ENCODE measurements around the gene GLDC. TPM values are rescaled to one million over a fixed set of nuclear protein-coding genes. Genes with fewer than 3 reads are reported as not detected.

The GLDC gene
- total RNA-seq, 1 donor from 2014 or later = 1.0 TPM

DNA sequence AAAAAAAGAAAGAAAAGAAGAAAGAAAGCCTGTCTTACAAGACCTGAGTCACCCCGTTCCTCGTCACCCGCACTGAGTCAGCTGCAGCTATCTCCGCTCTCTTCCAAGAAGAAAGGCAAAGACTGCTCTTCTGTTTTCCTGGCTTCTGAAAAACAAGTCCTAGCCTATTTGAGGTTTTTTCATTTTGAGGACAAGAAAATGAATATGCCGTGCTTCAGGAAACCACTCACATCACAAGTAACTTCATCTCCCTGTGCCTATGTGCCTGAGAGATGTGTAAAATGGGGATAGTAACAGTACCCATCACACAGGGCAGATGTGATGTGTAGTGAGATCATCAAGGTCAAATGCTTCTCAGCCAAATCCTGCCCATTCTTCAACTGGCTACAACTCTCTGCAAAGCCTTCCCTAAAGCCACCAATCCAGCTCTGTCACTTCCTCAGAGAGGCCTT lies 78.4 kb downstream of the GLDC start:
- H3K27me3 Mint-ChIP-seq (ENCODE audit: low read depth) = peaks cover 9% of the 10 kb centered on the region
- no peaks in the 10 kb centered on the region for H3K9me3 Mint-ChIP-seq
- no peaks in the 10 kb centered on the region for H3K36me3 Mint-ChIP-seq (ENCODE audit: low read depth)
- no peak for DNase-seq (ENCODE audit: low spot score)
- peak overlapping the region; percentile 37 for H3K4me3 Mint-ChIP-seq (ENCODE audit: low read depth)
- intact Hi-C loops (cut with micrococcal nuclease) = no loop called here
- peaks cover 19% of the 10 kb centered on the region for H3K4me1 Mint-ChIP-seq (ENCODE audit: low read depth)
- H3K27ac Mint-ChIP-seq = peak overlapping the region; percentile 82

DNA sequence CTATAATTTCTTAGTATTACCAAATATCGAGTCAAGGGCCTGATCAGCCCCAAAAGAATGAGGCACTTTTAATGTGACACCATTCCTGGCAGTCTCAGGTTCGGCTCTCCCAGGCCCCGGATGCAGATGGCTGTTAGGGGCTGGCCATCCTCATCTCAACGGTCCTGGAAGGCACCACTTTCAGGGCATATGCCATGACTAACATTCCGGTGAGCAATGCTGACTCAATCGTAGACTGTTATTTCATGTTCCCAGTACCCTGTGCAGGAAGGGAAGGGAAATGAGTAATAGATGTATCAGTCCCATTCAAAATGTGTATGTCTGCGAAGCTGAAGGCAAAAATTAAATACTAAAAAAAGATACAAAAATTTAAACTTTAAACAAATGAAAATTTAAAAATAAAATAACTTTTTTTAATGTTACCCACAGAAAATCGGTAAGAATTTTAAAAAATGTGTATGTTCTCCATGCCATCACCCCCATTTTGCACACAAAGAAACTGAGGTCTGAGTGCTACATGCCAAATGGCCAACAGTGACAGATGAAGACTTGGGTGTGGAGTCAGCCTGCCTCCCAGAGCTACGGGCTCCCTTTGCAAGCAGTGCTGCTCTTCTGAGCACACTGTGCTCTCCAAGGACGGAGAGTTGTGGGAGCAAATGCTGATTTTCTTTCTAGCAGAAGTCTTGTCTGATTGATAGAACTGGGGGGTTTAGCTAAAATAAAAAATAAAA lies 79.0 kb downstream of the GLDC start:
- intact Hi-C loops (cut with micrococcal nuclease) = loop anchor here (1.0 kb wide), 1 partner anchor 154 kb away; no protein-coding TSS in a partner anchor
- H3K4me3 Mint-ChIP-seq (ENCODE audit: low read depth) = peak overlapping the region; percentile 33
- no peaks in the 10 kb centered on the region for H3K9me3 Mint-ChIP-seq
- H3K27me3 Mint-ChIP-seq (ENCODE audit: low read depth) = peaks cover 5% of the 10 kb centered on the region
- peaks cover 19% of the 10 kb centered on the region for H3K4me1 Mint-ChIP-seq (ENCODE audit: low read depth)
- no peaks in the 10 kb centered on the region for H3K36me3 Mint-ChIP-seq (ENCODE audit: low read depth)
- H3K27ac Mint-ChIP-seq = peak overlapping the region; percentile 82
- peak; percentile 19 for DNase-seq (ENCODE audit: low spot score)

DNA sequence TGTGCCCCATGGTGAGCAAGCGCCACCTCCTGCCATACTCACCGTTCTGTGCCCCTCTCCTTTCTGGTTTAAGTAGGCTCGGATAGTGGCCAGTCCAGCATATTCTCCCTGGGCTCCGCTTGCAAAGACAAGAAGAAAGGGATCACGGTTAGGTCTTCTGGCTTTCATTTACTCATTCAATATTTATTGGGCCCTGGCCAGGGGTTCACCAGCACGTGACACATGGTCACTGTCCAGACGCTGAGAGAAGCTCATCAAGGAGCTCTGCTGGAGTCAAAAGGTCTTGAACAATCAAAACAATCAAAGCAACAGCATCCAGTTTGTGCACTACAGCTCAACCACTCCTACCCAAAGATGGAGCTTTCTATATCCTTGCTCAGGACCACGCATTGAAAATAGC lies 80.2 kb downstream of the GLDC start:
- DNase-seq (ENCODE audit: low spot score) = no peak
- Mint-ChIP-seq H3K36me3 (ENCODE audit: low read depth) (no peaks in the 10 kb centered on the region), H3K4me3 (ENCODE audit: low read depth) (no peak overlapping the region), H3K9me3 (no peaks in the 10 kb centered on the region), H3K27me3 (ENCODE audit: low read depth) (peaks cover 1% of the 10 kb centered on the region), H3K27ac (no peak overlapping the region), H3K4me1 (ENCODE audit: low read depth) (peaks cover 19% of the 10 kb centered on the region)
- intact Hi-C loops (cut with micrococcal nuclease) = no loop called here

DNA sequence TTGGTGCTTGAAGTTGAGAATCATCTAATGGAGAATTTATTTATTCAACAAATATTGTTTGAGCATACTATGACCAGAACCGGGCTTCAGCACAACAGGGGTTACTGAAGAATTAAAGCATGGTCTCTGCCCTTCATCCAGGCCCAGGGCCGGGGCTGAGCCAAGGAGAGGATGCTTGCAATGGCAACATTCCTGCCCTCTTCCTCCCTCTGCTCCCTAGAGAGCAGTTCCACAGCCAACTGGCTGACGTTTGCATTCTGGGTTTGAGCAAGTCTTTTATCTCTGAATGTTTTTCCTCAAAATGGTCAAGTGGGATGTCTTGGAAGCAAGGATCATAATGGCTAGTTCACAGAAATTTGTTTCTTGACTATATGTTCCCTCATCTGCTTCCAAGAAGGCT lies 80.7 kb downstream of the GLDC start:
- Mint-ChIP-seq H3K4me1 (ENCODE audit: low read depth) (peaks cover 19% of the 10 kb centered on the region), H3K9me3 (no peaks in the 10 kb centered on the region), H3K27me3 (ENCODE audit: low read depth) (peaks cover 2% of the 10 kb centered on the region), H3K27ac (no peak overlapping the region), H3K36me3 (ENCODE audit: low read depth) (no peaks in the 10 kb centered on the region), H3K4me3 (ENCODE audit: low read depth) (no peak overlapping the region)
- DNase-seq (ENCODE audit: low spot score) = no peak
- intact Hi-C loops (cut with micrococcal nuclease) = no loop called here

DNA sequence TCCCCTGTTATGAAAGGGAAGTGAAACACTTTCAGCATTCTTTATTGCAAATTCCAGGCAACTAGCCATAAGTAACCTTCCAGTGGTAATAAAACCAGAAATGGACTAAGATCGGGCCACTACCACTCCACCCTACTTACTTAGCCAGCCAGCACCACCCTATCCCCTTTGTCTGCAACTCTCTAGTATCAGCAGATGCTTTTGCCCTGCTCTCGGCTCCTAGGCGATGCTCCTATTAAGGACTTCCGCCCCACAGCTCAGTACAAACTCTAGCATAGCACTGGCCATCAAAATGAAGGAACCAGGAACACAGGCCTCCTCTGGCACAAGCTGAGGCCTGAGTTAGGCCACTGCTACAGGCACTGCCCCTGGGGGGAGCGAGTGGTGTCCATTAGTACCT lies 81.2 kb downstream of the GLDC start:
- Mint-ChIP-seq H3K27ac (no peak overlapping the region), H3K36me3 (ENCODE audit: low read depth) (no peaks in the 10 kb centered on the region), H3K4me1 (ENCODE audit: low read depth) (peaks cover 19% of the 10 kb centered on the region), H3K9me3 (no peaks in the 10 kb centered on the region), H3K27me3 (ENCODE audit: low read depth) (peaks cover 2% of the 10 kb centered on the region), H3K4me3 (ENCODE audit: low read depth) (no peak overlapping the region)
- DNase-seq (ENCODE audit: low spot score) = no peak
- intact Hi-C loops (cut with micrococcal nuclease) = no loop called here

DNA sequence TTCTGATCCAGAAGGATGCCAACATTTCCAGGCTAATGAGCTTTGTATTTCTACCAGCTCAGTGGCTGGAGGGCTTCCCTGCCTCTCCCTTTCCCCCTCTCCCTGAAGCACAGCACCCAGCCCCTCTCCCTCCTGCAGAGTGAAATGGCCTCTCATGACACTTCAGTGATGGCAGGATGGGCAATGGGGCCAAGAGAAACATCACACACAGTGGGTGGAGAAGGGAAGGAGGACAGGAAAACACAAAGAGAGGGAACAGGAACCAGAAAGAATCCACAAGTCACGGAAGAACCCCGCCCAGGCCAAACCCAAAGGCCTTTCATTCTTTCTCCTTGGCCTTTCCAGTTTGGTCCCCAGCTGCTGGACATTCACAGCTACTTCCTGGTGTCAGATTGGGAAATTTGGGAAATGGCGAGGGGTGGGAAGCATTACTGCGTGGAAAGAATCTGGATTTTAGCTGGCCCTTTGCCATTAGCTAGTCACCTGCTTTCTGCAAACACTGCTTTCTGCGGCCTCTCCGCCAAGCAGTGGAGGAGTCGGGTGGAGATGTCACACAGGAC lies 82.6 kb downstream of the GLDC start:
- H3K27me3 Mint-ChIP-seq (ENCODE audit: low read depth) = peaks cover 2% of the 10 kb centered on the region
- no peak overlapping the region for H3K4me3 Mint-ChIP-seq (ENCODE audit: low read depth)
- intact Hi-C loops (cut with micrococcal nuclease) = no loop called here
- peaks cover 17% of the 10 kb centered on the region for H3K4me1 Mint-ChIP-seq (ENCODE audit: low read depth)
- DNase-seq (ENCODE audit: low spot score) = no peak
- no peak overlapping the region for H3K27ac Mint-ChIP-seq
- no peaks in the 10 kb centered on the region for H3K36me3 Mint-ChIP-seq (ENCODE audit: low read depth)
- H3K9me3 Mint-ChIP-seq = no peaks in the 10 kb centered on the region

DNA sequence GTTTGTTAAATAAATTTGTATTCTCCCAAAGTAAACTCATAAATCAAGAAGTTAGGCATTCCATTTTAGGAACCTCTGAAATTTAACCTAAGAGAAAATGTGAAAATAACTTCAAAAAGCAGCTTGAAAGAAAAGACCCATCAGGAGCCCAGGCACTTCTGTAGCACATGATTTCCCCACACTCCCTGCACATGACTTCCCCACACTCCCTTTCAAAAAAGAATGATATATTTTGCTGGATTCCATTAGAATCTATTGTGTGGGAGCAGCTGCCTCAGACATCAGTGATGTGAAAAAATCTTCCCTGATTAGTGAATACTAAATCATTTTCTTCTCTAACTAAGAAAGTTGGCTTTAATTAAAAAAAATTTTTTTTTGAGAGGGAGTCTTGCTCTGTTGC lies 83.3 kb downstream of the GLDC start:
- Mint-ChIP-seq H3K4me3 (ENCODE audit: low read depth) (no peak overlapping the region), H3K27ac (no peak overlapping the region), H3K36me3 (ENCODE audit: low read depth) (no peaks in the 10 kb centered on the region), H3K4me1 (ENCODE audit: low read depth) (peaks cover 12% of the 10 kb centered on the region), H3K9me3 (no peaks in the 10 kb centered on the region), H3K27me3 (ENCODE audit: low read depth) (peaks cover 2% of the 10 kb centered on the region)
- intact Hi-C loops (cut with micrococcal nuclease) = no loop called here
- no peak for DNase-seq (ENCODE audit: low spot score)

DNA sequence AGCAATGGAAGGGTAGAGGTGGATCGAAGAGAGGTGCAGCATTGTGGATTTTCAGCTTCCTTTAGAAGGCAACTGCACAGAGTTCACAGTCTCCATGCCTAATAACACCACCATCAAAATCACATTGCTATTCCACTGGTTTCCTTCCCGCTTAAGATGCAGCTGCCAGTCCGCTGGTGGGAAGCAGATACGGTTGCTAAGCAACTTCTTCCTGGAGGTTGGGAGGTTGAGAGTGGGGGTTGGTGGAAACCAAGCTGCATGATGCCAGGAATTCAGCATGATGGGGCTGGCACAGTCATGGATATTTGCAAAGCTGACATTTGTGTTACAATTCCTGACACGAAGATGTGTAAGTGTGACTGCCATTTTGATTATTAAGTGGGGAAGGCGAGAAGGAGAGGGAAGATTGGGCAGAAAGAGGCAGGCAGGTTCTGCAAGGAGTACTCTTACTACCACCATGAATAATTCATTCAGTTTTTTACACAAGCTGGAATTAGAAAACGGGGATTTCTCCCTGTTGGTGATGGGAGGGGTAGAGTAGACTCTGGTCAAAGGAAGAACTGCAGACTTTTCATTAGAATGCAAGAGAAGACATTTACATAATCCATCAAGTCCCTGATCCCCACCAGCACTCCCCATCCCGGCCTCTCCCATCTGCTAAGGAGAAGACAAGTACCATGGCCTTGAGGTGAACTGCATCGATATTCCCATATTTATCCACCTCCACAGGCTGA lies 87.5 kb downstream of the GLDC start:
- Mint-ChIP-seq H3K36me3 (ENCODE audit: low read depth) (no peaks in the 10 kb centered on the region), H3K4me1 (ENCODE audit: low read depth) (peaks cover 2% of the 10 kb centered on the region), H3K27me3 (ENCODE audit: low read depth) (peaks cover 4% of the 10 kb centered on the region), H3K9me3 (no peaks in the 10 kb centered on the region), H3K4me3 (ENCODE audit: low read depth) (no peak overlapping the region), H3K27ac (no peak overlapping the region)
- intact Hi-C loops (cut with micrococcal nuclease) = no loop called here
- DNase-seq (ENCODE audit: low spot score) = no peak

DNA sequence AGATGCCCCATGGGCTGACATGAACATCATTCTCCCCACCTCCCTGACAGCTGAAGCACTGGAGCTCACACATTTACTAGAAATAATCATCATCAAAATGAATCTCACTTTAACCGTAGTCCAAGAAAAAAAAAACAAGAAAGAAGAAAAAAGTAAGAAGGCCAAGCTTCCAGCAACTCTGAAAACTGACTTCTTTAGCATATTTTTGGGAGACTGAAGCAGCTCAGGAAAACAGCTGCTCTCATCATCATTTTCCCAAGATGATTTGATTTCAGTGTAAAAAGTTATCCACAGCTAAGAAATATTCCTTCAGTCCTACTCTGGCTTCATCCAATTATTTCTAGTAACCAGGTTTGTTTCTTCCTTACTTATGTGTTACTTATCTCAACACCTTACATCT lies 91.7 kb downstream of the GLDC start:
- intact Hi-C loops (cut with micrococcal nuclease) = no loop called here
- Mint-ChIP-seq H3K4me3 (ENCODE audit: low read depth) (no peak overlapping the region), H3K9me3 (no peaks in the 10 kb centered on the region), H3K27me3 (ENCODE audit: low read depth) (peaks cover 2% of the 10 kb centered on the region), H3K27ac (no peak overlapping the region), H3K36me3 (ENCODE audit: low read depth) (no peaks in the 10 kb centered on the region), H3K4me1 (ENCODE audit: low read depth) (peaks cover 3% of the 10 kb centered on the region)
- no peak for DNase-seq (ENCODE audit: low spot score)

DNA sequence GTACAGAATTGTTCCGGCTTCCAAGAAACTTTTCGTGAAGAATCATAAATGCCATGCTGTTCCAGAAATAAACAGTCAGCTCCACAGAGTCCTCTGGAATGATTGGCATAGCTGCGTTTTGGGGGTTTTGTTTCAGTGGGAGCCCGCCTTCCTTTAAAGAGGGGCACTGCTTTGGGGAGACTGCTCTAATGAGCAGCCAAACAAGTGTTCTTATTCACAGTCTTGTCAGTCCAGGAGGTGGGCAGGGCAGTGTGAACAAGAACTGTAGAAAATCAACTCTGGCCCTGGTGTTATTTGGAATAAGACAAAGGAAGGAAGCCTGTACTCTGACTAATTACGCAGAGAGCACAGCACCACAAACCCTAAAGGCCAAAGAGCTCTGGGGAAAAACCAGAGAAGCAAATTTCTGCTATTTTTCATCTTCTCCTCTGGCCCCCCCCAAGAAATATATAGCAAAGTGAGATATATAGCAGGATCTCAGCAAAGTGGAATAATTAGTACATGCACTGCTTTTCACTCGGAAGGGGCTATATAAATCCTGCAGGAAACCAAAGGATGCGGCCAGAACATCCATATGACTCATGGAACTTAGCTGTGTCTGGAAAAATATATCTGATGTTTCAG lies 92.9 kb downstream of the GLDC start:
- no peak overlapping the region for H3K27ac Mint-ChIP-seq
- H3K36me3 Mint-ChIP-seq (ENCODE audit: low read depth) = no peaks in the 10 kb centered on the region
- H3K9me3 Mint-ChIP-seq = no peaks in the 10 kb centered on the region
- peaks cover 3% of the 10 kb centered on the region for H3K4me1 Mint-ChIP-seq (ENCODE audit: low read depth)
- intact Hi-C loops (cut with micrococcal nuclease) = no loop called here
- peaks cover 2% of the 10 kb centered on the region for H3K27me3 Mint-ChIP-seq (ENCODE audit: low read depth)
- H3K4me3 Mint-ChIP-seq (ENCODE audit: low read depth) = no peak overlapping the region
- DNase-seq (ENCODE audit: low spot score) = no peak

DNA sequence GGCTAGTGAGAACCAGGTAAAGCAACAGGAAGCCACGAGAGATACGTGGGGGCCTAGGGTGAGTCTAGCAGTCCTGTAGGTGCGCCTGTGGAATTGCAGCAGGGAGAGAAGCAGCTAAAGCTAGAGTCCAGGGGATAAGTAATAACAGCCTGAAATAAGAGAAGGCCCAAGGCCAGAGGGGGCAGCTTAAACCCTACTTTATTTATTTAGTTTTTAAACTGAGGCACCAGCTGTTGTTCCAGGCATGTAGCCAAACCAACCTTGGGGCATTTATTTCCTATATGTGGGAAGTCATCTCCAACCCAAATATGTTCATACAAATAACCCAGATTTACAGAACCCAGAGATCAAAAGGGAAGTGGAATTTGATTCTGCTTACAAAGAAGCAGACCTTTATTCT lies 93.5 kb downstream of the GLDC start:
- Mint-ChIP-seq H3K9me3 (no peaks in the 10 kb centered on the region), H3K36me3 (ENCODE audit: low read depth) (no peaks in the 10 kb centered on the region), H3K4me3 (ENCODE audit: low read depth) (no peak overlapping the region), H3K4me1 (ENCODE audit: low read depth) (peaks cover 3% of the 10 kb centered on the region), H3K27ac (no peak overlapping the region), H3K27me3 (ENCODE audit: low read depth) (peaks cover 2% of the 10 kb centered on the region)
- intact Hi-C loops (cut with micrococcal nuclease) = no loop called here
- DNase-seq (ENCODE audit: low spot score) = no peak

DNA sequence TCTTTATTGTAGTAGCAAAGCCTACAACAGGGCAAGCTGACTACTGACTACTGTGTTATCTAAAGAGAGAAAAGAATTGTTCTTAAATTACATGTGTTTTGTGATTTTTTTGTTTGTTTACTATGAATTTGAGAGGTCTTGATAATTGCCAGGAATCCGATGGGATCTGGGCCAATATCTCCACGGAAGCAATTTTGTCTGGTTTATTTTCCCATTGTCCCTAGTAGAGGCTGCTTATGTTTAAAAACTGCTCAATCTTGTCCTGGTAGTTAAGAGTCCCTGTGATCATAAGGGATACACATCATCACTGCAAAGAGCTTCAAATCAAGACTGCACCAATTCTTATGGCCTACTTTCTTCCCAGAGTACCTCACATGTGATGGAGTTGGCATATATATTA lies 94.4 kb downstream of the GLDC start:
- H3K36me3 Mint-ChIP-seq (ENCODE audit: low read depth) = no peaks in the 10 kb centered on the region
- no peak overlapping the region for H3K27ac Mint-ChIP-seq
- no peak overlapping the region for H3K4me3 Mint-ChIP-seq (ENCODE audit: low read depth)
- no peaks in the 10 kb centered on the region for H3K9me3 Mint-ChIP-seq
- peaks cover 2% of the 10 kb centered on the region for H3K27me3 Mint-ChIP-seq (ENCODE audit: low read depth)
- no peak for DNase-seq (ENCODE audit: low spot score)
- H3K4me1 Mint-ChIP-seq (ENCODE audit: low read depth) = peaks cover 3% of the 10 kb centered on the region
- intact Hi-C loops (cut with micrococcal nuclease) = no loop called here

Measured in activated T-helper 2 cell treated with anti-CD3 and anti-CD28 coated beads, Interferon-gamma antibody, Interleukin-2, Interleukin-4, amounts not matched to agents 10 μg/mL and 5 μg/mL and 100 μg/mL, durations not matched to agents 14 hours and 24 hours and 36 hours (primary cell).